CD4-positive, alpha-beta T cell treated with Interleukin-17A for 4 hours (primary cell): ENCODE data around the gene SPINK8.
"Not testable (repeated sequence)": the region's sequence is repeated elsewhere in the genome, so short reads cannot be mapped to it uniquely, and the experiment has no call there.

Experiments used
- DNase-seq: peaks from one replicate; pipeline ENCODE4 v3.0.0-alpha.2; 2020; ENCODE audit warnings: mixed read lengths

The SPINK8 gene

DNA sequence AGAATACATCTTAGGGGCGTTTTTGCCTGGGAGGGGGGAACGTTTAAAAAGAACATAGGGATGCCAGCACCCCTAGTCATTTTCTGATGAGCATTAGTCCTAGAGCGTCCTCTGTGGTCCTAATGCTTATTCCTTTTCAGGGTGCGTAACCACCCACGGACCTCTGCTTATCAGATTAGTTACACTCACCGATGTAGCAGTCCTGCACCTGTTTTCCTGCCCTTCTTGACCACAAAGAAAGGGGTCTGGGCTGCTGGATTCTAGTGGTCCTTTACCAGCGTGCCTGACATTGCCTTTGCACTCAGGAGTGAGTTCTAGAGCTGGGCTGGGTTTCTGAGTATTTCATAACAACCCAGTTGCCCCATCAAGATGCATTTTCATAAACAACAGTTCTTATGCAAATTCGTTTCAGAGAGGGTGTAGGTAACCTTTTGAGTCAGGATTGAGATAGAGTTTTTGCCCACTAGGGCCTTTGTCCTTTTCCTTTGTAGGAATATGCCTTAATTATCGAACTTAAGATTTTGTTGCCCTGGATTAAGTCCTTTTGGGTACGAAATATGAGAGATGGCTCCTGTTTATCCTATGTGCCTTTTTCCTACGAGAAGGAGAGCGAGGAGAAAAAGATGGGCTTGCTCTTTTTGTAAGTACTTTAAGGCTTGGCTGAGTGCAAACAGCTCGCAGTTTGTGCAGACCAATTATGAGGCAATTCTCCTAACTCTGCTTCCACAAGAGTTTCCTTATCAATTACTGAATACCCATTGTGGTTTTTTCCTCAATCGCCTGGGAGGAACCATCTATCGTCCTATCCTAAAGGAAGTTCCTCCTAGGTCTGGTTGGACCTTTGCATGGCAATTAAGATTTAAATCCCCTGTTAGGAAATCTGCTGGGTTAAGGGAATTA lies at the start of gene SPINK8:
TSS of gene SPINK8 (minus strand) at position 316 of the 900 bp plus-strand sequence. CDS start 5,320 bp downstream, outside the sequence.
- DNase-seq = not testable (repeated sequence)

DNA sequence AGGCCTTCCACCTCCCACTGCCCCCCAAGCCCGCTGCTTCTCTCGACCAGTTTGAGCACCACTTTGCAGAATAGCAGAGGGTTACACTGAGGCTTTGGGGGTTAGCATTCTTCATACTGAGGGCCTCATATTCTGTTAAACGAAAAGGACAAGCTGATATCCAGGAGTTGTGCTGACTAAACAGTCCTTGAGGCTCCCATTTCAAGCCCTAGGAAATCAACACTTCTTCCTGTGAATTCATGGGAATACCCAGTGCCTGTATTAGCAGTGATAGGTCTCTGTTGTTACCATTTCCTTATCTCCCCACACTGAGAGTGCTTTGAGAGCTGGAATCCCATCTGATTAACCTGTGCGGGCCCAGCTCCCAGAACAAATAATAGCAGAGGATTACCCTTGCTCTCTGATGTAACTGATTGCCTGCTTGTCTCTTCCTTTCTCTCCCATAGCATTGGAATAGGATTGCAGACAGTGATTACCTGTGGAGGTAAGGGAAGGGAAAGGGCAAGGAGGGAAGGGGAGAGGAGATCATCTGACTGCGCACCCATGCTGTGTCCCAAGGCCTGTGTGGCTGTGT lies 39.5 kb upstream of the SPINK8 start:
- DNase-seq = no peak

DNA sequence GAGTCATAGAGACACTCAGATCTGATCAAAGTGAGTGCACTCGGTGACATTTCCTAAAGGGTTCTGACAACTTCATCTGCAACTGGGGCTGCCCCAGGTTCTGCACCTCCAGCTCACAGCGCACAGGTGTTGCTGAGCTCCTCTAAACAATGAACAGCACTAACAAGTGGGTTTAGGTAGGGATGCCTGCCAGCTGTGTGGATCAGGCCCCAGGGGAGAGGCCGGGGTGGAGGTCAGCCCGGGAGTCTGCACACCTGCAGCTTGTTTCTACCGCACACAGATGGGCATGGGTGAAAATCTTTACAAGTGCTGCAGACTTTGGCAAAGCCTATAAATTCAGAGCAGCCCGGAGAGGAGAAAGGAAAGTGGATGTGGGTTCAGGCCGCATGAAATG lies 38.9 kb upstream of the SPINK8 start:
- DNase-seq = no peak

DNA sequence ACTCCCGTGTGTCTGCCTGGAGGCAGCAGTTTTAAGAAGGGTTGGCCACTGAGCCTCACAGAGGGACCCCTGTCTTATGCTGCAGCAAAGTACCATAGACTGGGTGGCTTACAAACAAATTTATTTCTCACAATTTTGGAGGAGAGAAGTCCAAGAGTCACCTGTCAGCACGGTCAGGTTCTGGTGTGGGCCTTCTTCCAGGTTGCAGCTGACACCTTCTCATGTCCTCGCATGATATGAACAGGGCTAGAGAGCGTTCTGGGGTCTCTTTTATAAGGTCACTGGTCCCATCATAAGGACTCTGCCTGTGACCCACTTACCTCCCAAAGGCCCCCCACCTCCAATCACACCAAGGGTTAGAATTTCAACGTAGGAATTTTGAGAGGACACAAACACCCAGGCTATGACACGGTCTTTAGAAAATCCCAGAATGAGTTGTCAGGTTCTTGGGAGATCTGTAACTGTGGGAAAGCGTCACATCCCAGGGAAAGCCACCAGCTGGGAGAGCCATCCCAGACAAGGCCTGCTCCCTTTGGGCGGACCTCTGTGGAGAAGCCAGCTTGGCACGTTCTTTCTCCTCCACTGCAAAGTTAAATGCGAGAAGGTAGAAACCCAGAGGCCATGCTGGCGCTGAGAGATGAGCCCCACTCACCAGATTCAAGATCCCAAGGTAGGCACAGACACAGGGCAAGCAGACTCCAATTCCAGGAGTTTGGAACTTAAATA lies 38.4 kb upstream of the SPINK8 start, which contains the start of gene FBXW12:
TSS of gene FBXW12 (plus strand) at position 569 of the 726 bp plus-strand sequence. CDS start 549 bp downstream, outside the sequence.
- DNase-seq = no peak

DNA sequence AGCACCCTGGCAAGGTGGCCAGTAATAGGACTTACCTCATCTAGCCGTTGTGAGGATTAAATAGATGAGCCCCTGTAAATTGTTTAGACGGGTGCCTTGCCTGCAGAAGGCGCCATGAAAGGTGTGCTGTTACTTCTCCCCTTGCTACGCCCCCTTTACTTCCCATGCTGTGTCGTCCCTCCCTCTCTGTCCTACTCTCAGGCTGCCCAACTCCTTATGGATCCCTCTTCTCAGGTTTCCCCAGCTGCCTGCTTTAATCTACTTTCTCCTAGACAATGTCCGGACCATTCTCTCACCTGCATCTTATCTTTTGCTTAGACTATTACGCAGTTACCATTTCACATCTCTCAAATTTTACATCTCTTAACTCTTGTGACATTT lies 36.9 kb upstream of the SPINK8 start:
- DNase-seq = no peak

DNA sequence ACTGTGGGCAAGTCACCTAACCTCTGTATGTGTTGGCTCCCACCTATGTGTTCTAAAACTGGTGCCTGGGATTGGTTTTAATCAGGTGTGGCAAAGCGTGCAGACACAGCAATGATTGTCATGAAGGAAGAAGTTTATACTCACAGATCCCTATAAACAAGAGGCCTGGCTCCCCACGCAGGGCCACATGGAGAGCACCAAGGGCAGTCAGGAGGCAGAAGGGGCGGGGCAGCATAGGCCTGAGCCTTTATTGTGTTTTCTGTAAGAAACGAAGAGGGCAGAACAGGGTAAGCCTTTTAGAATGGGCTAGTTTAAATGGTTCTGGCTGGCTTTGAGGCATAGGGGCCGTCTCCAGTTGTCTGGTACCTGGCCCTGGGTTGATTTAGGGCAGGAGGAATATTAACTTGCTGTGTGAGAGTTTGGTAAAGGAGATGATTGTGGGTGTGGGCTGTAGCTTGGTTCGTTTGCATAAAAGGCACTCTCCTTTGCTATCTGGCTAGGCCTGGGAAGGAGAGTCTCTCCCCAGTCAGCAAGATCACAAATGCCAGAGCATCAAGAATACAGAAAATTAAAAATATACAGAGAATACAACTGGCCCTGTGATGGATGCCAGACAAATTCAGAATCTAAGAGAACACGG lies 36.4 kb upstream of the SPINK8 start:
- no peak for DNase-seq

DNA sequence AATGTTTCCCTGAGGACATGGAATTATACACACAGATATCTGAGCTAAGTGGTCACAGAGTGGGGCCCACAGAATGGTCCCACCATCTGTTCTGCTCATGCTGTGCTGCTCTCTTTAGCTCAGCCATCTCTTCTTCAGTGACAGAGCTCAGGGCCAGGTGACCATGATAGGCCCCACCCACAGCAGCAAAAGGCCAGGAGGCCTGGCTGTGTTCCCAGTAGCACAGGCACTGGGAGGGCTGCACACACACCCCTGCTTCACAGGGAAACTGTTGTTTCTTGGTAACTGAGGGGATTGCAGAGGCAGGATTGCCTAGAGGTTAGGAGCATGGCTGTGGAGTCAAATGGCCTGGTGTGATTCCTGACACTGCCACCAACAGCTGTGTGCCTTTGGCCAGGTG lies 33.7 kb upstream of the SPINK8 start:
- DNase-seq = no peak

DNA sequence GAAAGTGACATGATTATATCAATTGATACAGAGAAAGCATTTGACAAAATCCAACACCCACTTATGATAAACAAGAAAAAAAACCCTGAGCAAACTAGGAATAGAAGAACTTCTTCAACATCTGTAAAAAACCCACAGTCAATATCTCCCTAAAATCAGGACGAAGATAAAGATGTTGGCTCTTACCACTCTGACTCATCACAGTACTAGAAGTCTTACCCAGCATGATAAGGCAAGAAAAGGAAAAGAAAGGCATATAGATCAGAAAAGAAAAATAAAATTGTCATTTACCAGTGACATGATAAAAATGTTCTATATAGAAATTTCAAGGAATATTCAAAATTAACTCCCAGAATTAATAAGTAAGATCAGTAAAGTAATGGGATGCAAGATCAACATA lies 31.4 kb upstream of the SPINK8 start:
- DNase-seq = no peak

DNA sequence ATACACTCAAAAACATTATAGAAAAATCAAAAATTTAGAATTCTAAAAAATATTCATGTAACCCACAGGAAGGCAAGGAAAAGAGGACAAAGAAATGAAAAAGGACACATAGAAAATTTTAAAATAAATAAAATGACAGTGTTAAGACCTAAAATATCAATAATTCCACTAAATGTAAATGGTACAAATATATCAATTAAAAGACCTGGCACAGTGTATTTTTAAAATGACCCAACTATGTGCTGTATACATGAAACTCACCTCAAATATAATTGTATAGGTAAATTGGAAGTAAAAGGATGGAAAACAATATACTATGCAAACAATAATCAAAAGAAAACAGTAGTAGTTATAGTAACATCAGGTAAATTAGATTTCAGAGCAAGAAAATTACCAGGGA lies 28.5 kb upstream of the SPINK8 start:
- DNase-seq = no peak

DNA sequence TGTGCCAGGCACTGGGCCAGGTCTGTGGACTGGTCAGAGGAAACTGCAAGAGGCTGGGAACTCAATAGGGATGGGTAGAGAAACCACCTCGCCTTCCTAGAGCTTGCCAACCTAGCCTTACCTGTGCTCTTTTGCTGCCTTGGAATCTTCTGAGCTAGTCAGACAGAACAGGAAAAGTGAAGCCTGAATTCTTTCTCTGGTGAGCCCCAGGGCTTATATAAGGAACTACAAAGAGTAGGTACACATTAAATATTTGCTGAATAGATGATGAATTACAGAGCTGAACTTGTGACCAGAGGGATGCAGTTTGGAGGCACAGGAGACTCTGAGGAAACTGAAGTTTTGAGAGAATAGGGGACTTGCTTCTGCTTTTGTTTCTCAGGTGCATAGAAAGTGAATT lies 23.0 kb upstream of the SPINK8 start:
- no peak for DNase-seq

DNA sequence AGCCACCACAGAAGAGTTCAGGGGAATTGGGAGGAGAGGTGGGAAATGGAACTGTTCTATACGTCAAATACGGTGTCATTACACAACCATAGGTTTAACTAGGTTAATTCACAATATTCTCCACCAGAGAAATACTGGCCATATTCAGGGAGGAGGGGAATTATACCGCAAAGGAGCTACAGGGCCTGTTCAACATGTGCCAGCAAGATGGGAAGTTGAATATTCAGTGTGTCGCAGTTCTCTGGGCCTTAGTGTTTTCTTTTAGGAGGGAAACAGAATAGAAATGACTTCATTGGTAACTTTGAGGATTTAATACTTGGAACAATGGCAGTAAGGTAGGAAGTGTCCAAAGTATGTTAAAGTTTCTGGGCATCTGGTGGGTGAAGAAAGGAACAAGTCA lies 20.5 kb upstream of the SPINK8 start:
- DNase-seq = no peak

DNA sequence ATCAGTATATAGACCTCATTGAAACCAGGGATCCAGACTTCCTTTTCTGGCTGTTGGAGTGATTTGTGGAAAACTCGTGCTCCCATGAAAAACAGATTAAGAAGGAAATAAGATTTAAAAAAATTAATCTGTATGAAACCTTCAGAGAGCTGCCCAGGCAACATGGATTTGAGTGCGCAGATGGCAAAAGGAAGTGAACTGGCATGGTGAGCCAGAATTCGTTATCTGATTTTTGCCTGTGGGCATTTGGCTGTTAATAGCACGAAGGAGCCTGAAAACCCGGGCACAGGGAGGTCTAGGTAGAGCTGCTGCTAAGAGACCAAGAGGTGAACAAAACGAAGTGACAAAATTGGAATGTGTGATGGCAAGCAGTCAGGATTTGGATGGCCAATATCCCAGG lies 19.1 kb upstream of the SPINK8 start:
- DNase-seq = no peak

DNA sequence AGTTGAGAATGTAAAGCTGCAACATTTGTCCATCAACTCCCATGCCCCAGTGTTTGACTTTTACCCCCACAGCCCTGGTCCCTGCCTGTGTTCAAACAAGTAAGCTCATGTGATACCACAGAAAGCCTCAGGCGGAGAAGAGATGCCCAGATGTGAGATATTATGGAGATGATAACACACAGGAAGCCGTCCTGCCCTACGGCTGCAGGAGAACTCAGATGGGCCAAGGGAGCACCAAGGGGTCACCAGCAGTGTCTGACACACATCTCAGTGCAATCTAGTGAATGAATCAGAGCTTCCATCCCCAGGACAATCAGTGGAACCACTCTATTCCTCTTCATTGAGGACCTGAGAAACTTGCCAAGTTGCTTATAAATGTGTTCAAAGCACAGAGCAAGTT lies 14.0 kb upstream of the SPINK8 start:
- no peak for DNase-seq

DNA sequence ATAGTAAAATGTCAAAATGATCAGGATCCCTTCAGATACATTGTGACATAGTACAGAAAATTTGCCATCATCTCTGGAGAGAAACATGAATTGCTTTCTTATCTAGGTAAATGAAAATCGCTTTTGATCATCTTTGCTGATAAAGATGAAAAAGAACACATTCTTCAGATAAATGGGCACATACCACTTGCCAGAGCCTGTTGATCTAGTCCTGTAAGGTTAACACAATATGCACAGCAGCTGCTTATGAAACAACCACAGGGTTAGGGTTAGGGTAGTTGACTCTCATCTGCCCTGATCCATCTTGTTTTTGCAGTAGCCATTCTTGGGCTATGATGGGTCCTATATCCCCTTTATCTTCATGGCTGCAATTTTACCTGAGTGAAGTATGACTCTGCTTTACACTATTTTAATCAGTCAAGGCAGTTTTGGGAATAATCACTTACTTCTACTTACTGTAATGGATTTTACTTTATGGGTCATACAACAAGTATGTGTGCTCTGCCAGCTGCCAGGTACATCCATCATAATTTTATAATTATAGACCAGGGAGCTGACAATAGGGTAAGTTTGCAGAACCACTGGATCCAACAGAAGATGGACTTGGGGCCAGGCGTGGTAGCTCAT lies 12.6 kb upstream of the SPINK8 start:
- no peak for DNase-seq

DNA sequence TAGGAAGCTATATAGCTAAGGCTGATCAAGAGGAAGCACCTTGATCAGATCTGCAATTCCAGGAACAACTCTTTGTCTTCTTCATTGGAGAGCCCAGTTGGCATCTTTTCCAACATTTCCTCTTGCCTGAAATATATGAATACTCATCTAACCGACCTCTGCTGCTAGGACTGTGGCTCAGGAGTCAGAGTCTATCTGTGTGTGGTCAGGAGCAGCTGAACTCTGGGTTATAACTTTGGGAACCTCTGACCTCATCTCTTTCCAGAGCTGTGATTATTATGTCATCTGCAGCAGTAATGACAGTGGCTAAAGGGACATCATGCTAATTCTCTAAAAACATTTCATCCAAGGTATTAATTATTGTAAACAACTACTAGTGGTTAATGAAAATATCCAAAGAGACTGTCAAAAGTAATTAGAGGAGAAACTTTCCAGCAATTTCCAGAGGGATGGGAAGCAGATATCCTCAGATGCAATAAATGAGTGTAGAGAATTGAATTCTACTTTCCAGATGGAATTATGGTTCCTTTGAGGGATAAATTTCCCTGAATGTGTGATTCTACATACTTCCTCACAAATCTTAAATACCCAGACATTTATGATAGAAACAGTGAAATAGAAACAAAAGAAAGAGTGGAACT lies 11.5 kb upstream of the SPINK8 start:
- no peak for DNase-seq

DNA sequence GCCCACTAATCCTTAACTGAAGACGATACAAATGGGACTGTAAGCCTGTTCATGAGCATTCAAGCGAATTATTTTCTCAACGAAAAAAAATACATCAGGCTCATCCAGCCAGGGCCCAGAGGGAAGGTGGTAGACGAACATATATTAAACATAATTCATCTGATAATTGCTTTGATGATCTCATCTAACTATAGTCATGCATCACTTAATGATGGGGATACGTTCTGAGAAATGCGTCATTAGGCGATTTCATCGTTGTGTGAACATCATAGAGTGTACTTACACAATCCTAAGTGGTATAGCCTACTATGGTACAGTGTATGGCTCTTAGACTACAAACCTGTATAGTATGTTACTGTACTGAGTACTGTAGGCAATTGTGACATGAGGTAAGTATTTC lies 10.0 kb upstream of the SPINK8 start:
- no peak for DNase-seq

DNA sequence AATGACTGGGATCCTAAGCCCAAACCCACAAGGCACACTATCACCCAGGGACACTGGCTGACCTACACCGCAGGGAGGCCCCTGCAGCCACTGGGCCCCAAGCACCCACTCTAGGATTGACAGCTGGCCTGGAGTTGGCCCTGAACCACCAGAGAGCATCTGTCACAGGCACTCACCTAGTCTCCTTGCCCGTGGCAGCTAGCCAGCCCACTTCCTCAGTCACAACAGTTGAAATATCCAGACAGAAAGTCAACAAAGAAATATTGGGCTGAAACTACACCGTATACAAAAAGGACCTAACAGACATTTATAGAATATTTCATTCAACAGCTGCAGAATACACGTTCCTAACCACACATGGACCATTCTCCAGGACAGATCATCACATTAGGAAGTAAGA lies 5.2 kb upstream of the SPINK8 start:
- DNase-seq = no peak

DNA sequence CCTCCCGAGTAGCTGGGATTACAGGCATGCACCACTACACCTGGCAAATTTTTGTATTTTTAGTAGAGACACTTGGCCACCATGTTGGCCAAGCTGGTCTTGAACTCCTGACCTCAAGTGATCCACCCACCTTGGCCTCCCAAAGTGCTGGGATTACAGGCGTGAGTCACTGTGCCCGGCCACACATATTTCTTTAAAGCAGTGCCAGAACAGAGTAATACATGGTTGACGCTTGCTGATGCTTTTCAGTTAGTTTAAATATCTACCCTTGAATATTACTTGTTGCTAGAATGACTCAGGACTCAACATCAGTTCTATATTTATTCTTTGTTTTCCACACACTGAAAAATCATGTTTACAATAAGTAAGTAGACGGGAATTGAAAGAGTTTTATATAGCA lies 4.1 kb upstream of the SPINK8 start:
- DNase-seq = not testable (repeated sequence)

DNA sequence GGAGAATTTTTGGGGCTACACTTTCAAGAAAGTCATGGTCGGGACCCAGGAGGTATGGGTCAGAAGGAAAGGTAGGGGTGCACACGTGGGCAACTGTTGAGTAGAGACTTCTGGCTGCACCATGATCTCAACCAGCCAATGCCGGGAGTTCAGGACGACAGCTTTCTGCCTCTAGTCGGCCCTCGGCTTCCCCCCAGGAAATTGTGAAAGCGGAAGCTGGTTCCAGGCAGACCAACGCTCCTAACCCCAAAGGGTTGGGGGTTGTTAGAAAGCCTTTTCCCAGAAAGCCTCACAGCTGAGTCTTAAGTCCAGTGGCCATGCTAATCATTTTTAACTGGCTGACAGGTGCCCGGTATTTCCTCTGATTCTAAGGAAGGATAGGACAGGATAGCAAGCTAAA lies 1.8 kb upstream of the SPINK8 start:
- DNase-seq = not testable (repeated sequence)

DNA sequence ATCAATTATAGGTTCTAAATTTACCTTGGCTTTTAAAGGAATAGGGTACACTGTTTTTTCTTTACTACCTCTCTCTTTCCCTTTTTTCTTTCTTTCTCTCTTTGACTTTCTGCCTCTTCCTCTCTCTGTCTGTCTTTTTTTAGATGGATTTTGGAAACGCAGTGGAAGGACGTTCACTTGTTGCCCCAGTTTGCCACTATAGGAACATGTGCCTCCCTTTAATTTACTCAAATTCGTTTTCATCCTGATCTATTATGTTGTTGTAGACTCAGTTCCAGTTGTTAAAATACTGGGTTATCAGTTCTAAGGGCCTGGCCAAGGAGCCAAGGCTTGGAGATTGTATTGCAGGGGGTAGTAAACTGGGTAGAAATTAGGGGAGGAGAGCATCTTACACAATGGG lies 1.1 kb upstream of the SPINK8 start:
- DNase-seq = no peak

DNA sequence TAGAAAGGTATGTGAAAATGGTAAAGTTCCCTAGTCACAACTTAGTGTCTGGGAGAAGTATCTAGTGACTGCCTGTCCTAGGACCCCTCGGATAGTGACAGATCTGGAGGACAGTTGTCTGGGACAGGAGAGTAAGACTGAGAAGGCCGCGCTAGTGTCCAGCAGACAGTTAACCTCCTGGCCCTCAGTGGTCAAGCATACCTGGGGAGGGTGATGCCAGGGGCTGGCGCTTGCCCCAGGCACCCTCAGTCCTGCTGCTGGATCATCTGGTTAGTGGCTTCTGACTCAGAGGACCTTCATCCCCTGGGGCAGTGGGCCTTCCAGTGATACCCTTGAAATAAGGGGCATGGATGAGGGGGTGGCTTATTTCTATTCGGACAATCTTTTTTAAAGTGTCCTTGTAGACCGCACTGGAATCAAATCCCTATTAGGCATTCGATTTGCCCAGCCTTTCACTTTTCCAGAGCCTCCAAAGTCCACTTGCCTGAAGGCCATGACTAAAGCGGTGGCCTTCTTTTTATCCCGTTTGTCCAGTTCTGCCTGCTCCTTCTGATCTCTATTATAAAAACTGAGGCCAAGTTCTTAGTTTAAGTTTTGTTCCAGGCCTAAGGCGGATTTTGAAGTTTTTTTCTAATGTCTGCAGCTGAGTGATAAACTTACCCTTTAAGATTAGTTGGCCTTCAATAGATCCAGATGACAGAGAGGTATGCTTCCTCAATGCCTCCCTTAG lies 1.6 kb downstream of the SPINK8 start:
- not testable (repeated sequence) for DNase-seq

DNA sequence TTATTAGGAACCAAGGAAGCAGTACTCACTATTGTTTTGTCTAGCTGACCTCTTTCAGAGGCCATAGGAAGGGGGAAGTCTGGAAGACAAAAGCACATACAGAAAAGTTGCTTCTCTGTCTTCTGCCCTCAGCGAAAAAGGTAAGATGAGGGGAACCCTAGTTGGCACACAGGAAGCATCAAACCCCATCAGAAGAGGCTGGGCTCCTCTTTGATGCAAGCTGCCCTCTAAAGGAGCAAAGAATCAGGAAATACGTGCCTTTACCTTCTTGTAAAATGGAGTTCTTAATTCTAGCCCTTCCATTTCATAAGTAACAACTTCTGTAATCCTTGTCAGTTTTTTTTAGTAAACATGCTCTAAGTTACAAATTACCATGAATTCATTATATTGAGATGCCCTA lies 12.5 kb downstream of the SPINK8 start:
- peak; percentile 9 for DNase-seq
